Activated CD4-positive, alpha-beta memory T cell treated with anti-CD3 and anti-CD28 coated beads, Interleukin-2, amount 10 ng/mL, durations not matched to agents 7 days and 5 days (primary cell): ENCODE data around the gene NTRK3. TPM values are rescaled to one million over a fixed set of nuclear protein-coding genes. Genes with fewer than 3 reads are reported as not detected.

ENCODE experiments used
- CTCF ChIA-PET: fragments of 350-600 bp; sonication (Branson Sonifier 250); formaldehyde crosslinking; loops from one replicate; lab custom pipeline; 2021; ENCODE audit warnings: antibody characterized with exemption, inconsistent platforms; lab: Charles Lee
- POLR2A ChIA-PET: fragments of 350-600 bp; sonication (Branson Sonifier 250); formaldehyde crosslinking; loops from one replicate; lab custom pipeline; 2021; ENCODE audit warnings: antibody characterized with exemption; lab: Charles Lee
- DNase-seq: peaks from one replicate; pipeline ENCODE4 v3.0.0-alpha.2; 2020
- H3K27ac Mint-ChIP-seq: one replicate; pipeline ENCODE4 v1.8.0; 2021; ENCODE audit warnings: mild to moderate bottlenecking, mixed read lengths
- H3K27me3 Mint-ChIP-seq: one replicate; pipeline ENCODE4 v1.8.0; 2021; ENCODE audit warnings: mixed read lengths
- H3K36me3 Mint-ChIP-seq: one replicate; pipeline ENCODE4 v1.8.0; 2021; ENCODE audit warnings: low read depth, mixed read lengths
- H3K4me1 Mint-ChIP-seq: one replicate; pipeline ENCODE4 v1.8.0; 2021; ENCODE audit warnings: mixed read lengths
- H3K4me3 Mint-ChIP-seq: one replicate; pipeline ENCODE4 v1.8.0; 2021; ENCODE audit warnings: mild to moderate bottlenecking, mixed read lengths
- H3K9me3 Mint-ChIP-seq: one replicate; pipeline ENCODE4 v1.8.0; 2021; ENCODE audit warnings: mixed read lengths
- total RNA-seq, 2 experiments: library from RNA; stranded (reverse); gene quantifications; one replicate each; pipeline ENCODE4 v1.2.3, GENCODE V29; 2021

NTRK3 gene
- total RNA-seq, 2 experiments from 2014 or later: not detected

GRCh38 chr15:87916208-87916607 is 340.3 kb downstream of the NTRK3 start:
- Mint-ChIP-seq H3K27ac (no peak overlapping the region), H3K27me3 (no peaks in the 10 kb centered on the region), H3K9me3 (no peaks in the 10 kb centered on the region), H3K4me1 (no peaks in the 10 kb centered on the region), H3K4me3 (no peak overlapping the region), H3K36me3 (no peaks in the 10 kb centered on the region)
- ChIA-PET POLR2A (no interaction called here), CTCF (no interaction called here)
- no peak for DNase-seq

DNA sequence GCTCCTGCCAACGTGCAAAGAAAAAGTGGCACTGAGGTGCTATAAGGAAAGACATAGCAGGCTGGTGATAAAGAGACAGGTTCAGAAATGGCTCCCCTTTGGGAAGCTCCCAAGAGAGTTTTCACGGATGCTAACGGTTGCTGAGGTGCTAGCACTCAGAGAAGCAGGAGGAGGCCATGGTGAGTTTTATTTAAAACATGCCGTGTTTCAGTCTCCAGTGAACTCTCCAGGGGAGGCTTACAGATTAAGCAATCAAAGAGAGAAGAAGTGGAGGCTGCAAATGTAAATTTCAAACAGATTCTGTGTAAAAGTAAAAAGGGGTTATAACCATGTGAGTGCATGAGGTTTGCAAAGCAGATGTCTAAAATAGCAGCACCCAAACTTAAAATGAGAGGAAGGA is 346.2 kb downstream of the NTRK3 start:
- CTCF ChIA-PET: no interaction called here
- Mint-ChIP-seq H3K36me3 (no peaks in the 10 kb centered on the region), H3K4me3 (no peak overlapping the region), H3K27ac (no peak overlapping the region), H3K4me1 (no peaks in the 10 kb centered on the region), H3K27me3 (no peaks in the 10 kb centered on the region), H3K9me3 (peaks cover 3% of the 10 kb centered on the region)
- DNase-seq: no peak
- POLR2A ChIA-PET: no interaction called here

DNA sequence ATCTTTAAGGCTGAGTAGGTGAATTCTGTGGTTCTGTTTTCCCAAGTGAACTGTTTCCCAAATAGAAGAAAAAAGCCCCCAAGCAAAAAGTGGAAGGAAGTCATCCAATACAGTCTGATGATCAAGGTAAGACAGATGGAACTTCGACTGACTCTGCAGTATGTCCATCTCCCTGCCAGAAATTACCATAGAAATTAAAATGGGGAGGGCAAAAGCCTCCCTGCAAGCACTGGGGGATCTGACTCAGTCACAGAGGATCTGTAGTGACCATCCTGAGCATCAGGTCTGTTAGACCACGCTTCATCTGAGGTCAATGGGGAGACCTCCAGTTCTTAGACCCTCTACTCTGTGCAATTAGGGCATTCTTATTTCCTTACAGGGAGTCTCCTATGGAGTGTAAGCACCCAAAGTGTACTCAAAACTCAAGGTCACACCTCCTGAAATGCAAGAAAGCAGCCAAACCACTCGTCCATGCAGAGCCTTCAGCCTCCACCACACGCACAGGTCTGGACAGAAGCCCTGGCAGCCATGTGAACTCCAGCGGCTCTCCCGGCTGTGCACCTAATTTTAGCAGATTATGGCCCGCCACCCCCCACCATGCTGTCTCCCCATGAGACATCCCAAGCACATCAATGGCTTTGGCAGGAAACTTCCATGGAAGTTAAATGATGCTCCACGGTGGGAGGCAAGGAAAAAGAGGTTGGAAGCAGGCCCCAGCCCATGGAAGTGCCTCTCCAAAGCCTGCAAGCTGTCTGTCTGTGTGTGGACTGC is 348.7 kb downstream of the NTRK3 start:
- ChIA-PET CTCF (no interaction called here), POLR2A (no interaction called here)
- Mint-ChIP-seq H3K27me3 (no peaks in the 10 kb centered on the region), H3K27ac (no peak overlapping the region), H3K4me3 (no peak overlapping the region), H3K4me1 (no peaks in the 10 kb centered on the region), H3K36me3 (no peaks in the 10 kb centered on the region), H3K9me3 (peaks cover 3% of the 10 kb centered on the region)
- DNase-seq: no peak

DNA sequence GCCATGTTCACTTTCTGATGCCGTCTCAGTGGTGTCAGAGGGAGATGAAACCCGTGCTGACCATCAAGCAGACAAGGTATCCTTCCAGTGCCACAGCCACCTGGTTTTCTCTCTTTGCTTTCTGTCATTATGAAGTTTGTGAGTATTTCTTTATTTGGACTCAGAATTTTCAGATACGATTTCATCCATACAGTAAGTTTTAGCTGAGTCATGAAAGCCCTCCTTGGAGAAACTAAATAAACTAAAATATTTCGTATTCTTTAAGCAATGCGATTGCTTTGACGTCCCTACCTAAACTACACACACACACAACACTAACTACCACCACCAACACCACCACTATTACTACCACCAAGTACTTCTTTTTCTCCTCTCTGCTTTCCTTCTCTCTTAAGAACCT is 350.1 kb downstream of the NTRK3 start:
- no peaks in the 10 kb centered on the region for H3K36me3 Mint-ChIP-seq
- H3K9me3 Mint-ChIP-seq: peaks cover 3% of the 10 kb centered on the region
- H3K27ac Mint-ChIP-seq: no peak overlapping the region
- no peak for DNase-seq
- H3K4me3 Mint-ChIP-seq: no peak overlapping the region
- ChIA-PET POLR2A (no interaction called here), CTCF (no interaction called here)
- H3K4me1 Mint-ChIP-seq: no peaks in the 10 kb centered on the region
- H3K27me3 Mint-ChIP-seq: no peaks in the 10 kb centered on the region

DNA sequence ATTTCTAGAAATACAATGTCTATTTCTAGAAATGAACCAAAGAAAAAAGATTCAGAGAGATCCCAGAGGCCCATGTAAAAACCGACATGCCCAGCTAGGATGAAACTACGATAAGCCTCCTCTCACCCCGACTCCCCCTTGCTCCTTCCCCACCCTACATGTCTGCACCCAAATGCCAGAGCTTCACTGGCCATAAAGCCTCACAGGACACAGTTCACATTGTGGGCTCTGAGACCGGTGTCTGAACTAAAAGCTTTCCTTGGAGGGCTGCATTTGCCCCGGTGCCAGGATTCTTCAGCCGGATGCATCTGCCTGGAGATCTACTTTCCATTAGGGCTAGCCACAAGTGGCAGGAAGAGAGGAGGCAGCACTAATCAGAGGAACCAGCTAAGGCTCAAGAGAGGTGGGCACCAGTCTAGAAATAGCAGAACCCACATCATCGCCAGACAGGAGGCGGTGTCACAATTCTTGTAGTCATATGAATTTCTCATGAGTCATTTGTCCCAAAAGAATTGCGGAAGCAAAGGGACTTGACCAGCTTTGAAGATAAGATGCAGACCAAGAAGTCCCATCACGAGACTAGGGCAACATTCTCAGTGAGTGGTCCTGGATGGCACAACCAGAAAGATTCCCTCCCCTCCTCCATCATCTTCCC is 353.6 kb downstream of the NTRK3 start:
- H3K27me3 Mint-ChIP-seq: no peaks in the 10 kb centered on the region
- H3K4me3 Mint-ChIP-seq: no peak overlapping the region
- no peaks in the 10 kb centered on the region for H3K9me3 Mint-ChIP-seq
- no peak overlapping the region for H3K27ac Mint-ChIP-seq
- ChIA-PET CTCF (no interaction called here), POLR2A (no interaction called here)
- DNase-seq: no peak
- H3K36me3 Mint-ChIP-seq: no peaks in the 10 kb centered on the region
- H3K4me1 Mint-ChIP-seq: no peaks in the 10 kb centered on the region

- H3K36me3 Mint-ChIP-seq: no peaks in the 10 kb centered on the region
- no peak overlapping the region for H3K27ac Mint-ChIP-seq
- no peaks in the 10 kb centered on the region for H3K9me3 Mint-ChIP-seq
- H3K4me3 Mint-ChIP-seq: no peak overlapping the region
- DNase-seq: no peak
- no peaks in the 10 kb centered on the region for H3K4me1 Mint-ChIP-seq
- ChIA-PET POLR2A (no interaction called here), CTCF (no interaction called here)
- no peaks in the 10 kb centered on the region for H3K27me3 Mint-ChIP-seq
Measured at GRCh38 chr15:87901926-87902690, 354.4 kb downstream of the NTRK3 start.

DNA sequence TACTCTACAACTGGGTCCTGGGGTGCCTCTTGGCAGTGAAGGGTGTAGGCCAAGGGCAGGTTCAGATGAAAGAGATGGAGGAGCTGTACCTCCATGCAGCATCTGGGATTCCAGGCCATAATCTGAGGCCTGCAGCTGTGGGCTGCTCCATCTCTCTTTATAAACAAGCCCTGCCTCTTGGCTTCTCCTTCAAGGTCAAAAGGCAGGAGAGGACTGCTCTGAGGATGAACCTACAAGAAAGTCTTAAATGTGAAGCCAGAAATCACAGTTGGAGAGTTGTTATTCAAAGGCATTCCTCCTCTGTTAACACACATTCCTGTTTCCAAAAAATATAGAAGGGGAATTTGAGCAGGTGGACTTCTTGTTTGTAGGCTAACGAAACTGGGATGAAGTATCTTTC is 355.5 kb downstream of the NTRK3 start:
- Mint-ChIP-seq H3K9me3 (no peaks in the 10 kb centered on the region), H3K4me1 (no peaks in the 10 kb centered on the region), H3K27ac (no peak overlapping the region), H3K4me3 (no peak overlapping the region), H3K27me3 (no peaks in the 10 kb centered on the region), H3K36me3 (no peaks in the 10 kb centered on the region)
- DNase-seq: no peak
- CTCF ChIA-PET: no interaction called here
- POLR2A ChIA-PET: no interaction called here

- H3K36me3 Mint-ChIP-seq: no peaks in the 10 kb centered on the region
- H3K4me1 Mint-ChIP-seq: no peaks in the 10 kb centered on the region
- DNase-seq: no peak
- H3K4me3 Mint-ChIP-seq: no peak overlapping the region
- CTCF ChIA-PET: no interaction called here
- POLR2A ChIA-PET: no interaction called here
- no peaks in the 10 kb centered on the region for H3K9me3 Mint-ChIP-seq
- no peak overlapping the region for H3K27ac Mint-ChIP-seq
- H3K27me3 Mint-ChIP-seq: no peaks in the 10 kb centered on the region
Measured at GRCh38 chr15:87896936-87897335, 359.6 kb downstream of the NTRK3 start.

GRCh38 chr15:87887177-87887576 is 369.4 kb downstream of the NTRK3 start:
- Mint-ChIP-seq H3K27ac (no peak overlapping the region), H3K4me1 (no peaks in the 10 kb centered on the region), H3K9me3 (no peaks in the 10 kb centered on the region), H3K27me3 (no peaks in the 10 kb centered on the region), H3K4me3 (no peak overlapping the region), H3K36me3 (no peaks in the 10 kb centered on the region)
- DNase-seq: no peak
- POLR2A ChIA-PET: no interaction called here
- CTCF ChIA-PET: no interaction called here

DNA sequence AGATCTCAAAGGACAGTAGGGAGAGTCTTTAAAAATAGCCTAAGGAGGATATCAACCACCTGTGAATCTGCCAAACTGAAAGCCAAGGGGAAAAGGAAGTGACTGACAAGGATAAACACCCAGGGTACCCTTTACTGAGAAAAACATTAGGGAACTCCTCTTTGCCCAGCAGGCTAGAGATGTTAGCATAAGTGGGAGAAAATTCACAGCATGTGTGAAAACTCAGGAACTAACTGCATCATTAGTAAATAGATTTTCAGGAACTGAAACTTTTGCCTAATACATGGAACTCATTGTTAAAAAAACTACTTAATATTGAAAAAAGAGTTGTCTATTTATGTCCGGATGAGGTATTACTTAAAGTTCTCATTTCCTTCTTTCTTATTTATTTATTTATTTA is 375.5 kb downstream of the NTRK3 start:
- Mint-ChIP-seq H3K36me3 (no peaks in the 10 kb centered on the region), H3K9me3 (no peaks in the 10 kb centered on the region)
- POLR2A ChIA-PET: no interaction called here

GRCh38 chr15:87877822-87878542 is 378.6 kb downstream of the NTRK3 start:
- Mint-ChIP-seq H3K9me3 (no peaks in the 10 kb centered on the region), H3K4me1 (no peaks in the 10 kb centered on the region), H3K36me3 (no peaks in the 10 kb centered on the region), H3K4me3 (no peak overlapping the region), H3K27ac (no peak overlapping the region), H3K27me3 (no peaks in the 10 kb centered on the region)
- CTCF ChIA-PET: no interaction called here
- POLR2A ChIA-PET: no interaction called here
- DNase-seq: no peak

More for the DNA sequence above, 375.5 kb downstream of the NTRK3 start:
- DNase-seq: no peak
- CTCF ChIA-PET: no interaction called here
- no peaks in the 10 kb centered on the region for H3K4me1 Mint-ChIP-seq
- no peak overlapping the region for H3K27ac Mint-ChIP-seq
- H3K4me3 Mint-ChIP-seq: no peak overlapping the region
- no peaks in the 10 kb centered on the region for H3K27me3 Mint-ChIP-seq

DNA sequence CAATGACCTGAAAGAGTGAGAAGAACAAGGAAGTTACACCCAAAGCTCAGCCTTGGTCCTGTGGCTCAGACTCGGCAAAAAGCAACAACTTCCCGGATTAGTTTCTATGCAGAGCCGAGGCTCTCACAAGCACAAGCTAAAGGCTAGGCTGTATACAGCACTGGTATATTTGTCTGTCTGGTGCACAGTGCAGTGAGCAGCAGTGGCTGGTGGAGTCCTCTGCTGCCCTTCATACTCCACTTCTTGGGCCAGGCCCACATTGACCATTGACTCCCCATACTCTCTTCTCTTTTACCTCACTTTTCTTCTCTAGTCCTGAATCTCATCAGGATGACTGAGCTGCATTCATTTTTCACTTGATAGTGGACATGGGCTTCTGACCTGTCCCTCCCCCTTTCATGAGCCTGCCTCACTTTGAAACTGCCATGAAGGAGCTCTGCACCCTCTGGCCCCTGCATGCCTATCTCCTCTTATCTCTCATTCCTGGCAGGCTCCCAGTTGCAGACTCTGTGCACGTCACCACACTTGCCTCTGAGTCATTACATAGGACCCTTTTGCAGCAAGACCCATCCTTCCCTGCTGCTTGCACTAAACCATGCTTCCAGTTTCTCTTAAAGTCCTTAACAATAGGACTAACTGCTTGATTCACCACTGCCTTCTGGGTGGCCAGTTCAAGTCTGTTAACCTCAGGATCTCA is 379.3 kb downstream of the NTRK3 start:
- Mint-ChIP-seq H3K4me1 (no peaks in the 10 kb centered on the region), H3K4me3 (no peak overlapping the region), H3K9me3 (no peaks in the 10 kb centered on the region), H3K27ac (no peak overlapping the region), H3K36me3 (no peaks in the 10 kb centered on the region), H3K27me3 (no peaks in the 10 kb centered on the region)
- DNase-seq: no peak
- CTCF ChIA-PET: no interaction called here
- POLR2A ChIA-PET: no interaction called here
